HCT116 (cell line): Measurements from ENCODE around the gene TNN. TPM values are rescaled to one million over a fixed set of nuclear protein-coding genes. Genes with fewer than 3 reads are reported as not detected.

Experiments used
- ATAC-seq: fragments of 200-7000 bp; cut with Tn5 transposase; 2 replicates; pipeline ENCODE4 v1.9.1; 2020; ENCODE audit warnings: mild to moderate bottlenecking, moderate library complexity
- BruUV-seq: library from RNA; stranded (reverse); fragments of 400-500 nt; replicated peaks from 2 replicates; lab custom pipeline; 2021; lab: Mats Ljungman, UMichigan
- CTCF ChIA-PET: fragments of 300-600 bp; sonication (Branson Sonifier 250); formaldehyde crosslinking; loops from one replicate; lab custom pipeline; 2021; ENCODE audit warnings: antibody characterized with exemption; lab: Charles Lee
- POLR2A ChIA-PET: fragments of 300-600, 350-600 bp; sonication (Branson Sonifier 250); formaldehyde crosslinking; loops from one replicate; lab custom pipeline; 2021; ENCODE audit warnings: antibody characterized with exemption; lab: Charles Lee
- RAD21 ChIA-PET, 2 experiments: fragments of 300-600 bp; sonication (Branson Sonifier 250); formaldehyde crosslinking; loops; one replicate each; lab custom pipeline; 2023; ENCODE audit warnings: low total read pairs in 2 of 2; ENCODE audit not compliant: uncharacterized antibody in 2 of 2, unreplicated experiment in 2 of 2, low non-redundant PET in 1 of 2; lab: Charles Lee
- DNase-seq: peaks from one replicate; pipeline ENCODE4 v3.0.0-alpha.2; 2010; ENCODE audit warnings: low read depth, low spot score
- H2AFZ ChIP-seq: fragments of 200-600 bp; shearing (Covaris generic), sonication (generic); 2 replicates; pipeline ENCODE4 v1.6.1; 2017; ENCODE audit warnings: low read depth, mixed run types, mixed read lengths, antibody characterized with exemption, low read length; ENCODE audit not compliant: poor library complexity, severe bottlenecking
- H3K27ac ChIP-seq: 2 replicates; pipeline ENCODE4 v1.5.1; 2012; ENCODE audit warnings: low read depth, low read length
- H3K27me3 ChIP-seq: fragments of 200-600 bp; sonication (generic); 2 replicates; pipeline ENCODE4 v1.6.1; 2016; ENCODE audit warnings: mixed run types, low read length, mixed read lengths; ENCODE audit not compliant: insufficient read depth
- H3K36me3 ChIP-seq, 2 experiments: fragments of 200-500 bp in 1 of 2; fragments of 200-600 bp in 1 of 2; sonication (Bioruptor generic) in 1 of 2; sonication (generic) in 1 of 2; 2 replicates each; pipeline versions ENCODE4 v1.5.1 to v1.6.1; 2014 to 2016; ENCODE audit warnings: low read length in 2 of 2, inconsistent platforms in 1 of 2, mixed read lengths in 1 of 2, mixed run types in 1 of 2; ENCODE audit not compliant: insufficient read depth in 2 of 2, control insufficient read depth in 1 of 2
- H3K4me1 ChIP-seq, 2 experiments: fragments of 200-600 bp in 1 of 2; sonication (generic) in 1 of 2; 2 replicates each; pipeline versions ENCODE4 v1.5.1 to v1.6.1; 2012 to 2017; ENCODE audit warnings: low read length in 2 of 2, inconsistent platforms in 1 of 2, mild to moderate bottlenecking in 1 of 2, mixed read lengths in 1 of 2, mixed run types in 1 of 2, moderate library complexity in 1 of 2; ENCODE audit not compliant: insufficient read depth in 2 of 2, control insufficient read depth in 1 of 2
- H3K4me2 ChIP-seq: fragments of 200-600 bp; sonication (generic); 2 replicates; pipeline ENCODE4 v1.6.1; 2017; ENCODE audit warnings: mixed run types, low read length, mixed read lengths
- H3K4me3 ChIP-seq, 2 experiments: fragments of 200-600 bp in 1 of 2; sonication (generic) in 1 of 2; replicated peaks in 1 of 2; 2 replicates each; pipeline ENCODE4 v1.5.1; 2011 to 2016; ENCODE audit warnings: low read length in 2 of 2, control low read depth in 1 of 2, low read depth in 1 of 2, mild to moderate bottlenecking in 1 of 2, mixed read lengths in 1 of 2, mixed run types in 1 of 2
- H3K79me2 ChIP-seq: fragments of 200-600 bp; sonication (generic); 2 replicates; pipeline ENCODE4 v1.6.1; 2017; ENCODE audit warnings: mild to moderate bottlenecking, mixed run types, low read length, moderate library complexity, mixed read lengths; ENCODE audit not compliant: insufficient read depth
- H3K9ac ChIP-seq: fragments of 200-600 bp; sonication (generic); 2 replicates; pipeline ENCODE4 v1.6.1; 2016; ENCODE audit warnings: low read length, mixed read lengths
- H3K9me2 ChIP-seq: fragments of 200-600 bp; sonication (generic), shearing (Covaris generic); 2 replicates; pipeline ENCODE4 v1.6.1; 2017; ENCODE audit warnings: mixed run types, mild to moderate bottlenecking, moderate library complexity; ENCODE audit not compliant: insufficient read depth
- H3K9me3 ChIP-seq, 2 experiments: fragments of 200-500 bp in 1 of 2; fragments of 200-600 bp in 1 of 2; sonication (Bioruptor generic) in 1 of 2; sonication (generic) in 1 of 2; 2 replicates each; pipeline ENCODE4 v1.6.1; 2014 to 2017; ENCODE audit warnings: low read length in 2 of 2, mixed read lengths in 2 of 2, inconsistent platforms in 1 of 2, low read depth in 1 of 2, mild to moderate bottlenecking in 1 of 2, mixed run types in 1 of 2, moderate library complexity in 1 of 2; ENCODE audit not compliant: control insufficient read depth in 1 of 2, insufficient read depth in 1 of 2
- H4K20me1 ChIP-seq: fragments of 200-600 bp; sonication (generic), shearing (Covaris generic); 2 replicates; pipeline ENCODE4 v1.6.1; 2017; ENCODE audit warnings: mixed run types, mild to moderate bottlenecking, moderate library complexity; ENCODE audit not compliant: insufficient read depth
- CBX3 ChIP-seq: IDR thresholded peaks from 2 replicates; pipeline ENCODE4 v1.6.1; 2012; ENCODE audit warnings: low read depth
- EGR1 ChIP-seq: IDR thresholded peaks from 2 replicates; pipeline ENCODE4 v1.6.1; 2012; ENCODE audit warnings: low read depth
- ELF1 ChIP-seq: IDR thresholded peaks from 2 replicates; pipeline ENCODE4 v1.6.1; 2012; ENCODE audit warnings: low read depth, borderline replicate concordance
- EZH2 ChIP-seq: fragments of 200-600 bp; sonication (generic); IDR thresholded peaks from 2 replicates; pipeline ENCODE4 v1.6.1; 2017; ENCODE audit warnings: antibody characterized with exemption, mixed run types
- EZH2phosphoT487 ChIP-seq: fragments of 200-600 bp; IDR thresholded peaks from 2 replicates; pipeline ENCODE4 v1.6.1; 2018; ENCODE audit warnings: antibody characterized with exemption, borderline replicate concordance
- FOSL1 ChIP-seq: IDR thresholded peaks from 2 replicates; pipeline ENCODE4 v1.6.1; 2012; ENCODE audit warnings: low read depth
- MAX ChIP-seq: IDR thresholded peaks from 2 replicates; pipeline ENCODE4 v1.6.1; 2012
- RAD21 ChIP-seq: IDR thresholded peaks from 2 replicates; pipeline ENCODE4 v1.6.1; 2012; ENCODE audit warnings: low read depth, mild to moderate bottlenecking
- REST ChIP-seq: IDR thresholded peaks from 2 replicates; pipeline ENCODE4 v1.6.1; 2012; ENCODE audit warnings: low read depth
- SIN3A ChIP-seq: IDR thresholded peaks from 2 replicates; pipeline ENCODE4 v1.6.1; 2012; ENCODE audit warnings: low read depth
- SP1 ChIP-seq: IDR thresholded peaks from 2 replicates; pipeline ENCODE4 v1.6.1; 2012; ENCODE audit warnings: low read depth
- SRF ChIP-seq: IDR thresholded peaks from 2 replicates; pipeline ENCODE4 v1.6.1; 2012; ENCODE audit warnings: low read depth
- TCF7L2 ChIP-seq: IDR thresholded peaks from 2 replicates; pipeline ENCODE4 v1.7.0; 2011; ENCODE audit warnings: borderline replicate concordance, inconsistent platforms; ENCODE audit not compliant: insufficient read depth, insufficient read length; ENCODE audit errors: extremely low read depth
- YY1 ChIP-seq: IDR thresholded peaks from 2 replicates; pipeline ENCODE4 v1.6.1; 2011; ENCODE audit warnings: low read length, low read depth, moderate library complexity, mild to moderate bottlenecking; ENCODE audit not compliant: insufficient replicate concordance; ENCODE audit errors: extremely low read depth
- ZBTB33 ChIP-seq: IDR thresholded peaks from 2 replicates; pipeline ENCODE4 v1.6.1; 2011; ENCODE audit warnings: mild to moderate bottlenecking, low read length, moderate library complexity; ENCODE audit not compliant: insufficient replicate concordance; ENCODE audit errors: extremely low read depth
- ZFX ChIP-seq: fragments of 450-650 bp; IDR thresholded peaks from 2 replicates; pipeline ENCODE4 v1.6.1; 2017
- ZNF274 ChIP-seq: fragments of 200-500 bp; sonication (Bioruptor generic); IDR thresholded peaks from 2 replicates; pipeline ENCODE4 v1.6.1; 2014; ENCODE audit warnings: mild to moderate bottlenecking, low read depth, low read length, inconsistent platforms
- intact Hi-C: fragments of 100-400 bp; cut with micrococcal nuclease; formaldehyde crosslinking; loops from 2 replicates; pipeline ENCODE4 v1.10.0; 2022
- total RNA-seq: library from RNA; stranded (reverse); gene quantifications from one replicate; pipeline ENCODE4 v1.2.1, GENCODE V29; 2021; ENCODE audit not compliant: unreplicated experiment
- TF ChIP-seq, protein P1 (sequence below), 3 experiments: fragments of 200-600 bp in 1 of 3; sonication (generic) in 1 of 3; IDR thresholded peaks in 2 of 3; conservative IDR thresholded peaks in 1 of 3; 2 replicates each; pipeline ENCODE4 v1.5.1; 2012 to 2017; ENCODE audit warnings: low read depth in 2 of 3, low read length in 2 of 3, antibody characterized with exemption in 1 of 3, borderline replicate concordance in 1 of 3, control low read depth in 1 of 3, mild to moderate bottlenecking in 1 of 3, mixed read lengths in 1 of 3, mixed run types in 1 of 3, moderate library complexity in 1 of 3; ENCODE audit not compliant: insufficient read depth in 1 of 3

The TNN gene
- total RNA-seq, 1 experiment from 2014 or later = not detected

- POLR2A ChIA-PET = interaction anchor here (0.7 to 1.1 kb wide), 3 partner anchors 95 to 126 kb away, joined by 4 to 5 read pairs (median 5); partner anchors contain the start of gene CACYBP
- ATAC-seq (no peak), DNase-seq (no peak)
- Histone ChIP-seq H4K20me1 (no peaks in the 10 kb centered on the region), H3K9me2 (no peaks in the 10 kb centered on the region), H3K4me2 (no peak overlapping the region), H3K9me3 (no peaks in the 10 kb centered on the region), H3K4me3 (no peak overlapping the region), H3K79me2 (no peaks in the 10 kb centered on the region), H3K27ac (no peak overlapping the region), H2AFZ (peak overlapping the region; percentile 71), H3K4me1 (no peaks in the 10 kb centered on the region), H3K27me3 (no peaks in the 10 kb centered on the region), H3K36me3 (no peaks in the 10 kb centered on the region), H3K9ac (no peak overlapping the region)
- BruUV-seq = no TSS peak
- TF ChIP-seq ZFX (no peak), YY1 (no peak), SIN3A (no peak), ZBTB33 (no peak), FOSL1 (no peak), SP1 (no peak), SRF (no peak), MAX (no peak), ZNF274 (no peak), EZH2 (no peak), ELF1 (no peak), TCF7L2 (no peak), CBX3 (no peak), EGR1 (no peak), REST (no peak), RAD21 (no peak), EZH2phosphoT487 (no peak)
- TF ChIP-seq, protein P1, sequence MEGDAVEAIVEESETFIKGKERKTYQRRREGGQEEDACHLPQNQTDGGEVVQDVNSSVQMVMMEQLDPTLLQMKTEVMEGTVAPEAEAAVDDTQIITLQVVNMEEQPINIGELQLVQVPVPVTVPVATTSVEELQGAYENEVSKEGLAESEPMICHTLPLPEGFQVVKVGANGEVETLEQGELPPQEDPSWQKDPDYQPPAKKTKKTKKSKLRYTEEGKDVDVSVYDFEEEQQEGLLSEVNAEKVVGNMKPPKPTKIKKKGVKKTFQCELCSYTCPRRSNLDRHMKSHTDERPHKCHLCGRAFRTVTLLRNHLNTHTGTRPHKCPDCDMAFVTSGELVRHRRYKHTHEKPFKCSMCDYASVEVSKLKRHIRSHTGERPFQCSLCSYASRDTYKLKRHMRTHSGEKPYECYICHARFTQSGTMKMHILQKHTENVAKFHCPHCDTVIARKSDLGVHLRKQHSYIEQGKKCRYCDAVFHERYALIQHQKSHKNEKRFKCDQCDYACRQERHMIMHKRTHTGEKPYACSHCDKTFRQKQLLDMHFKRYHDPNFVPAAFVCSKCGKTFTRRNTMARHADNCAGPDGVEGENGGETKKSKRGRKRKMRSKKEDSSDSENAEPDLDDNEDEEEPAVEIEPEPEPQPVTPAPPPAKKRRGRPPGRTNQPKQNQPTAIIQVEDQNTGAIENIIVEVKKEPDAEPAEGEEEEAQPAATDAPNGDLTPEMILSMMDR (IDR thresholded peaks at IDR 0.05 in 2 of 3, conservative IDR thresholded peaks at IDR 0.05 in 1 of 3; ENCODE audit: borderline replicate concordance in 1 of 3, insufficient read depth in 1 of 3, low read depth in 2 of 3, low read length in 2 of 3) = no peak
- CTCF ChIA-PET = interaction anchor here (0.6 to 2.6 kb wide), 20 partner anchors 8 to 955 kb away, joined by 3 to 38 read pairs (median 4); no protein-coding TSS in a partner anchor
- RAD21 ChIA-PET = interaction anchor here (1.1 to 1.6 kb wide), 3 partner anchors 95 to 125 kb away, joined by 3 to 21 read pairs (median 9); partner anchors contain the start of gene CACYBP (in 1 of the 2)
- intact Hi-C loops = loop anchor here (1.0 kb wide), 1 partner anchor 96 kb away; no protein-coding TSS in a partner anchor
Observed at GRCh38 chr1:175124861-175125260, 57.2 kb downstream of the TNN start.
